HG03025 (cell line): ENCODE data around the gene LRRC7.
A peak's percentile ranks its signal among the peaks of the same experiment; 100 is the strongest.
"Not testable (repeated sequence)": the region's sequence is repeated elsewhere in the genome, so short reads cannot be mapped to it uniquely, and the experiment has no call there.

Source experiments
- ATAC-seq: cut with Tn5 transposase; IDR thresholded peaks from one replicate; pipeline ENCODE4 v1.9.1; 2021; ENCODE audit warnings: mild to moderate bottlenecking, moderate library complexity; ENCODE audit not compliant: unreplicated experiment, low FRiP score

LRRC7 gene

DNA sequence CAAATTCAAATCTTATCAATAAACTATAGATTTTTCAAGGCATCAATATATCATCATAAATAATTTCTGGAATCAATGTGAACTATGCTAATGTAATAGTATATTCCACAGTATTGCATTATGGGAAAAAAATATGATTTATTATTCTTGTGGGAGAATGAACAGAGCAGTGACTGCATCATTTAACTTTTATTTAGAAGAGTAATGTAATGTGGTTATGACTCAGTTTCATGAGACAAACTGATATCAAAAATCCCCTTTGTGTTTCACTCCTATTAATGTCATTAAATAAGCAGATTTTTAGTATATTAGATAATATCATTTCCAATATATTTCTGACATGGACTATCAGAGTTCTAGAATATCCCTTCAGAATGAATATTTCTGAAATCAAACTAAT lies 450.0 kb downstream of the LRRC7 start:
- ATAC-seq: no peak

- no peak for ATAC-seq
Measured at GRCh38 chr1:70024272-70024671, 456.6 kb downstream of the LRRC7 start.

GRCh38 chr1:70025052-70025451 lies 457.3 kb downstream of the LRRC7 start:
- ATAC-seq: no peak

GRCh38 chr1:70025846-70026245 lies 458.1 kb downstream of the LRRC7 start:
- ATAC-seq: no peak

GRCh38 chr1:70033266-70033873 lies 465.6 kb downstream of the LRRC7 start:
- peak; percentile 88 for ATAC-seq

DNA sequence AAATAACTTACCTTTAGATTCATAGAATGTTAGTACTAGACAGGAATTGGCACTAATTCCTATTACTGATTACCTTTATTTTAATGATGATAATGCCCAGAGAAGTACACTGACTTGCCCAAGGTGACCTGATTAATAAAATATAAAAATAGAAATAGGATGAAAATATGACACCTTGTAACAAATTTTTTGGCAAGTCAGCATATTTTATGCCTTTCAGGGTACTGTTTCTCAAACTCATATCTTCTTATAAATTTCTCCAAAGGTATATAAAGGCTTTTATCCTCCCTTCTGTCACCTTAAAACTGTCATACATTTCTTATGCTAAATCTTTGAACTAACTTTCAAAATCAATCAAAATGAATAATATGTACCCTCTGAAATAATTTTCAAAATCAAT lies 466.2 kb downstream of the LRRC7 start:
- no peak for ATAC-seq

- no peak for ATAC-seq
Measured at GRCh38 chr1:70034403-70034802, 466.7 kb downstream of the LRRC7 start.

- no peak for ATAC-seq
Measured at GRCh38 chr1:70038025-70038424, 470.3 kb downstream of the LRRC7 start.

GRCh38 chr1:70039485-70039884 lies 471.8 kb downstream of the LRRC7 start:
- no peak for ATAC-seq

- ATAC-seq: no peak
Measured at GRCh38 chr1:70041317-70042045, 473.8 kb downstream of the LRRC7 start.

DNA sequence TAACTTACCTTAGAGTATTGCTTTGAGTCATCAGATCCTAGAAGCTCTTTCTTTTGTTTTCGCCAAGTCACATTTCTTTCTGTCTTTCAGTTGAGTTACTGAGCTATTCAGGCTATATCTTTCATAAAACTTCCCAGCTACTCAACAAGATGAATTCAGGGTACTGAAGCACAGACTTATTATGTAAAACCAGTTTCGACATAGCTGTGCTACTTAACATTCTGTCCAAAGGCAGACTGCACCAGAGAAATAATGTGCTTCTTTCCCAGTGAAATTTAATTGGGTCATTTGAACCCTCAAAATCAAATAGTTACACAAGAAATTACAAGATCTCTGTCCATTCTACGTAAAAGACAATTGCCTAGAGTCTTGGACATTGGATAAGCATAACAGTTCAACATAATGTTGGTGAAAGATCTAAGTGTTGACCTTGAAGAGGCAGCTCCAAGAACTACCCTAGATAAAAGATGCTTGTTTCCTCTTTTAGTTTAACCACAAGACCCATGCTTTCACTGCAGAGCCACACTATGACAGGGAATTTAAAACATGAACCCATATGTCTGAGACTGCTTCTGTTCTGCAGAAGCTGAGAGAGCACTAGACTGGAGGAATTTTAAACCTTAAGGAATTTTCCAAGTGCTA lies 474.5 kb downstream of the LRRC7 start:
- ATAC-seq: peak; percentile 81

DNA sequence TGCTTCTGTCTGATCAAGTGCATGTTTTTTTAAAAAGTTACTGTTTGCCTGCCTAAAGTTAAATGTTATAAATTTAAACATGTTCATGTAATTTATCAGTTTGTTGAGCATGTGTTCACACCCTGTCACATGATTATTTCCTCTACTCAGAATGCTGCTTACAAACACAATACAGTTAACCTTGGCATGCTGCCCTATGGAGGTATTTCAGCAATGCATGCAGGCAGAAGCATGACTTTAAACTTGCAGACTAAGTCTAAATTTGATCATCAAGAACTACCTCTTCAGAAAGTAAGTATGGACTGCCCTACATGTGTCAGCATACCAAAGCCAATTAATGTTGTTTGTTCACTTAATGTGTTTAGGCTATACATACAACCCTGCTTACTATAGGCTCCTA lies 476.1 kb downstream of the LRRC7 start:
- ATAC-seq: no peak

DNA sequence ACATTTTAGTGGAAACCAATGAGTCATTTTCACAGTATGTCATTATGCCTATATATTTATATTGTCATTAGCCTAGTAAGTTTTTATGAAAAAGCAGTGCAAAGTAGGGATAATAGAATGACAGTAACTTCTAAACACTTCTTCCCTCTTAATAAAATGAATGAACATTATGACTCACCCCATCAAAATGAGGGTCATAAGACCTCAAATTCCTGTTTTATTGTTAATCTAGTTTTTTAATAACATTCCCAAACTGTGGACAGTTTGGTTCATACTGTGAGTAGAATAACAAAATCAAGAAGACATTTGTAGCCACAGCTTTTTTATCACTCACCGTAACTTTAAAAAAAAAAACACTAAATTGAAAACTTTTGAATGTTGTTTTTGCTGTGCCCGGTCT lies 477.1 kb downstream of the LRRC7 start:
- ATAC-seq: no peak

DNA sequence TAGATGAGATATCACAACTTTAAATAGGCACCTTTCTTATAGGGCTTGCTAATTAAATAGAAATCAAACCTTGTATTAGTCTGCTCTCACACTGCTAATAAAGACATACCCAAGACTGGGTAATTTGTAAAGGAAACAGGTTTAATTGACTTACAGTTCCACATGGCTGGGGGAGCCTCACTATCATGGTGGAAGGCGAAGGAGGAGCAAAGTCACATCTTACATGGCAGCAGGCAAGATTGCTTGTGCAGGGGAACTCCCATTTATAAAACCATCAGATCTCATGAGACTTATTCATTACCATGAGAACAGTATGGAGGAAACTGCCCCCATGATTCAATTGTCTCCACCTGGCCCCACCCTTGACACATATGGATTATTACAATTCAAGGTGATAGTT lies 477.9 kb downstream of the LRRC7 start:
- ATAC-seq: not testable (repeated sequence)

- ATAC-seq: no peak
Measured at GRCh38 chr1:70048336-70049094, 480.8 kb downstream of the LRRC7 start.

GRCh38 chr1:70051926-70052325 lies 484.2 kb downstream of the LRRC7 start:
- no peak for ATAC-seq

DNA sequence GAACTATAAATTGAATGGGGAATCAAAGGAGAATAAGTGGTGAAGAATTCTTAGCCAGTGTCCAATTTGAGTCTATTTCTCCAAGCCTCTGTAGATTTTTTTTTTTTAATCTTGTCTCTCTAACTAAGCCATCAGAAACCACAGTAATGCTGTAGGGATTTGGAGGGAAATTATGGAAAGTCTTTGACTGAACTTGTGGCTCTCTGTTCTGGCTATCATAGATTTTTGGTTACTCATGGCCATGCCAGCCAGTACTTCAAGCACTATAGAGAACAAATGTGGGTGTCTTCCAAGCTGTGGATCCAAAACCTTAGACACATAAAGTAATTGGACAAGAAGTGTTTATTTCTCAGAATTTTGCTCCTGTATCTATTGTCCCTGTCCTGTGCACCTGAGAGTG lies 489.8 kb downstream of the LRRC7 start:
- no peak for ATAC-seq

DNA sequence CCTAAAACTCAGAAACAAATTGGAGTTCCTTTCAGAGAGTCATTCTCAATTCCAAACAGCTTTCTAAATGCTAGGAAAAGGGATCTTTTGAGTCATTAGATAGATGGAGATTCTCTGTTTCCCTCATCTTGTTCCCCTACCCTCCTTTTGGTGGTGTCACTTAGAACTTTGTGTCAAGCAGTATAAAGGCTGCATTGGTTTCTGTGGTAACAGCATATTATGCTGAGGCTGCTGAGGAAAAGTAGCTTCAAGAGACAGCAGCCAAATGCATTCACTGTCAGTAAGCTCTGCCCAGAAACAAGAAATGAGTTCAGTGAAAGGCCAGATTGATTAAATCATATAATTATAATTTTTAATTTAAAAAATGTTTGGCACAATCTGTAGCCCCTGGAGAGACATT lies 493.5 kb downstream of the LRRC7 start:
- no peak for ATAC-seq

DNA sequence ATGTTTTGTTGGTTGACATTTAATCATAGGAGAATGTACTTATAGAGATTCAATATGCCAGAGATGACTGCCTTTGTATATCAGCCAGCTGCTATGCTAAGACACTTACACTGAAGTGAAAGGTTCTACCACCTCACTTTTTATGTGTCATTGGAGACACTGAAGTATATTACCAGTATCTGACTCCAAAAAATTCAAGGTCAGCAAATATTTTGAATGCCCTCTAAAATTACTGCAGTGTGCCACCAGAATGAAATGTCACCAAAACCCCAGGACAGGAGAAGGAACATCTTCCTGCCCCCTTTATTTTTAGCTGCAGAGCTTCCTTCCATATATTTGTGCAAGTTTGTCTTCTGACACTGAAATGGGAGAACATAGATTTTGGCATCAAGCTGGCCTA lies 496.1 kb downstream of the LRRC7 start:
- ATAC-seq: no peak

GRCh38 chr1:70066711-70067110 lies 499.0 kb downstream of the LRRC7 start:
- ATAC-seq: no peak

DNA sequence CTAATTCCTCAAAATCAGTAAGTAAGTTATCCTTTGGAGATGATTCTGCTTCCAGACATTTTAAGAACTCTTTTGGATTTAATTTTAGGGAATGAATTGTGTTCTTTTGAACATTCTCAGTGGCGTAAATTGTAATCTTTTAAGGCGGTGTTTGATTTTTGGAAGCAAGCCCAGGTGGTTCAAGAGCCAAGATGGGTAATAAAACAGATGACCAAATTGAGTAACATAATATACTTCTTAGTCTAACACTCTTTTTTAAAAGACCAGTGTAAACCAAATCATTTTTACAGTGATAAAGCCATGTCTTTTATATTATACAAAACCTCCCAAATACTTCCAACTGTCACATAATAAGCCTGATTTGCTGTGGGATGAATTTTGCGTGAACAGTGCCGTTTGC lies 503.9 kb downstream of the LRRC7 start:
- ATAC-seq: no peak
